ENCODE results near the gene PTPRN.

PTPRN gene

DNA sequence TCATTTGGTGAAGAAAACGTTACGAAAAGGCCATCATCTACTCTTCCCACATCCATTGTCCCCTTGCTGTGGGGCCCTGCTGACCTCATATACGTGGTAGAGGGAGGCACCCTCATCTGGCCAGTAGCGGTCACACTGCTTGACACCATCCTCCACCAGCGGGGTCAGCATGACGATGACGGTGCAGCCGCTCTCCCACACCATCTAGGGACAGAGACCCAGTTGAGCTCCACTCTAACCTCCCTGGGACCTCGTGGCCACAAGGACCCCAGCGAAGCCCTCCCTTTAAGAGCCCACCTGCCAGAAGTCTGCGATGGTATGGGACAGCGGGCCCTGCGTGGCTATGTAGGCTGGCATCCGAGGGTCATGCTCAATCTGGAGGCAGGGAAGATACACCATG is 13.1 kb downstream of the PTPRN start:
- Histone ChIP-seq H3K4me1 (ENCODE audit: control insufficient read depth, insufficient read depth, low read length) (peaks cover 9% of the 10 kb centered on the region), H3K27ac (ENCODE audit: low read length) (no peak overlapping the region), H3K9me3 (ENCODE audit: control insufficient read depth, insufficient read depth, low read length) (no peaks in the 10 kb centered on the region), H3K36me3 (ENCODE audit: control insufficient read depth, insufficient read depth, low read length) (no peaks in the 10 kb centered on the region), H3K27me3 (ENCODE audit: control insufficient read depth, insufficient read depth, low read length) (peaks cover 2% of the 10 kb centered on the region; the same call in 1 of the 2 replicates), H3K4me3 (ENCODE audit: low read length) (no peak overlapping the region)
- WGBS (ENCODE audit: insufficient coverage, insufficient read length) = no CpG with 5 or more reads among the region's 14 CpGs
- no peak for DNase-seq (ENCODE audit: low read depth, low spot score)

DNA sequence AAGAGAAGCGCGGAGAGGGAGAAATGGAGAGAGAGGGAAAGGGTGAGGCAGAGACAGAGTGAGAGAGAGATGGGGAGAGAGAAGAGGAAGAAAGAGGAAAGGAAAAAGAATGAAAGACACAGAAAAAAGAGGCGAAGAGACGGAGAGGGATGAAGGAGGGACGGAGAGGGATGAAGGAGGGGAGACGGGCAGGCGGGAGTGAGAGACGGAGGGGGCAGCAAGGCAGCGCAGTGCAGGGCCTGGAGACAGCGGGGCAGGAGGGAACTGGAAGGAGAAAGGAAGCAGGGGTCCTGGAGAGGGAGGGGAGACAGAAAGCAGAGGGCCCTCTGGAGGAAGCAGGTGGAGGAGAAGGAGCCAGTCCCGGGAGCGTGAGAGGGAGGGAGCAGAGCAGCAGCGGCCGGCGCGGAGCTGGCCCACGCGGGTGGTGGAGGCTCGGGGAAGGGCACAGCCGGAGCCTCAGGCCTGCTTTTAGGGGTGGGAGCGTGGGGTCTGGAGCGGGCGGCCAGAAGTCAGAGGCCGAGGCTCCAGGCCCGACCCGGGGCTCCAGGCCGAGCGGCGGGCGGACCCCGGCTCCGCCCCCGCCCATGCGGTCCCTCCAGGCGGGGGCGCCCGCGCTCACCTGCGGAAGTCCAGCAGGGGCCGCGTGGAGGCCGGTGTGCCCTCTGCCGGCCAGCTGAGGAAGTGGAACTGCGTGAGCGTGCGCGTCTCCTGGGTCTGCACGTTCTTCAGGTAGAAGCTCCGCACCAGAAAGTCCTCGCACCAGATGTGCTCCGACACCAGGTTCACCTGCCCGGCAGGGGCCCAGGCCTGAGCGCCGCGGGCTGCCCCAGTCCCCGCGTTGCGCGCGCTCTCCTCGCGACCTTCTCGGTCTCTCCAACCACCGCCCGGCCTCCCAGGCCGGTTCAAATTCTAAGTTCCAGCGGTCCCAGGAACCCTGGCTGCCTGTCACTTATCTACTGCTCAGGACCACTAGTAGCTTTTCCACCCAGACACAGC is 14.5 kb downstream of the PTPRN start:
- Histone ChIP-seq H3K27me3 (ENCODE audit: control insufficient read depth, insufficient read depth, low read length) (peaks cover 2% of the 10 kb centered on the region; the same call in 1 of the 2 replicates), H3K27ac (ENCODE audit: low read length) (no peak overlapping the region), H3K9me3 (ENCODE audit: control insufficient read depth, insufficient read depth, low read length) (no peaks in the 10 kb centered on the region), H3K4me3 (ENCODE audit: low read length) (peak overlapping the region; percentile 72; the same call in 1 of the 2 replicates), H3K36me3 (ENCODE audit: control insufficient read depth, insufficient read depth, low read length) (no peaks in the 10 kb centered on the region; the same call in 1 of the 2 replicates), H3K4me1 (ENCODE audit: control insufficient read depth, insufficient read depth, low read length) (peaks cover 8% of the 10 kb centered on the region)
- DNase-seq (ENCODE audit: low read depth, low spot score) = peak; percentile 94
- WGBS (ENCODE audit: insufficient coverage, insufficient read length) = no CpG with 5 or more reads among the region's 67 CpGs

DNA sequence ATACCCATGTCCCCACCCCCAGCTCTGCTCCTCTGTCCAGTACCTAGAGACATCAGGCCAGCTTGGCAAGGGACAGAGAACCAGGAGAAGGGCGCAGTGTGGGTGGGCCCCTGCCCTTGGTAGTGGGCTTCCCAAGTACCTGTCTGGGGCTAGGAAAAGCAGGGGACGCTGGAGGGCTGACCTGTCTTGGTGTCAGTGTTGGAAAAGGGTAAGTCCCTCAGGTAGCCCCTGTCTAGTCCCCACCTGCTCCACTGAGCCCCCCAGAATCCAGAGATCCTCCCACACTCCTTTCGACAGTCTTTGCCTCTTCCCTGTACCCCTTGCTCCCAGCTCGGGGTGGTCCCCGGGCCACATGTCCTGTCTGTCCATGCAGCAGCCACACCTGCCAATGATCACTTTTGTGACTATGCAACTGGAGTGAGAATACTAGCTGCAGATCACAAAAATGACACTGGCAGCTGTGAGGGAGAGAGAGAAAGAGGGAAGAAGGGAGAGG is 15.4 kb downstream of the PTPRN start:
- H3K36me3 ChIP-seq (ENCODE audit: control insufficient read depth, insufficient read depth, low read length) = no peaks in the 10 kb centered on the region; the same call in 1 of the 2 replicates
- H3K4me1 ChIP-seq (ENCODE audit: control insufficient read depth, insufficient read depth, low read length) = peaks cover 4% of the 10 kb centered on the region; the same call in 1 of the 2 replicates
- WGBS (ENCODE audit: insufficient coverage, insufficient read length) = no CpG with 5 or more reads among the region's 5 CpGs
- no peak overlapping the region for H3K27ac ChIP-seq (ENCODE audit: low read length)
- H3K4me3 ChIP-seq (ENCODE audit: low read length) = no peak overlapping the region
- H3K9me3 ChIP-seq (ENCODE audit: control insufficient read depth, insufficient read depth, low read length) = no peaks in the 10 kb centered on the region
- H3K27me3 ChIP-seq (ENCODE audit: control insufficient read depth, insufficient read depth, low read length) = peaks cover 2% of the 10 kb centered on the region; the same call in 1 of the 2 replicates
- DNase-seq (ENCODE audit: low read depth, low spot score) = no peak

DNA sequence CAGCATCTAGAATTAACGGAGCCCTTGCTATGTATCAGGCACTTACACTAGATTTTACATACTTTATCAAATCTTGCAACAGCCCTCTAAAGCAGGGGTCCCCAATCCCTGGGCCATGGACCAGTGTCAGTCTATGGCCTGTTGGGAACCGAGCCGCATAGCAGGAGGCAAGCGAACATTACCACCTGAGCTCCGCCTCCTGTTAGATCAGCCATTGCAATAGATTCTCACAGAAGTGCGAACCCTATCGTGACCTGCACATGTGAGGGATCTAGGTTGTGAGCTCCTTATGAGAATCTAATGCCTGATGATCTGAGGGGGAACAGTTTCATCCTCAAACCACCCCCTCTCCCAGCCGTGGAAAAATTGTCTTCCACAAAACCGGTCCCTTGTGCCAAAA is 16.6 kb downstream of the PTPRN start:
- WGBS (ENCODE audit: insufficient coverage, insufficient read length) = no CpG with 5 or more reads among the region's 9 CpGs
- no peaks in the 10 kb centered on the region for H3K9me3 ChIP-seq (ENCODE audit: control insufficient read depth, insufficient read depth, low read length)
- DNase-seq (ENCODE audit: low read depth, low spot score) = no peak
- peaks cover 2% of the 10 kb centered on the region; the same call in 1 of the 2 replicates for H3K27me3 ChIP-seq (ENCODE audit: control insufficient read depth, insufficient read depth, low read length)
- H3K36me3 ChIP-seq (ENCODE audit: control insufficient read depth, insufficient read depth, low read length) = no peaks in the 10 kb centered on the region; the same call in 1 of the 2 replicates
- H3K27ac ChIP-seq (ENCODE audit: low read length) = no peak overlapping the region
- H3K4me3 ChIP-seq (ENCODE audit: low read length) = no peak overlapping the region
- H3K4me1 ChIP-seq (ENCODE audit: control insufficient read depth, insufficient read depth, low read length) = peaks cover 3% of the 10 kb centered on the region; the same call in 1 of the 2 replicates

DNA sequence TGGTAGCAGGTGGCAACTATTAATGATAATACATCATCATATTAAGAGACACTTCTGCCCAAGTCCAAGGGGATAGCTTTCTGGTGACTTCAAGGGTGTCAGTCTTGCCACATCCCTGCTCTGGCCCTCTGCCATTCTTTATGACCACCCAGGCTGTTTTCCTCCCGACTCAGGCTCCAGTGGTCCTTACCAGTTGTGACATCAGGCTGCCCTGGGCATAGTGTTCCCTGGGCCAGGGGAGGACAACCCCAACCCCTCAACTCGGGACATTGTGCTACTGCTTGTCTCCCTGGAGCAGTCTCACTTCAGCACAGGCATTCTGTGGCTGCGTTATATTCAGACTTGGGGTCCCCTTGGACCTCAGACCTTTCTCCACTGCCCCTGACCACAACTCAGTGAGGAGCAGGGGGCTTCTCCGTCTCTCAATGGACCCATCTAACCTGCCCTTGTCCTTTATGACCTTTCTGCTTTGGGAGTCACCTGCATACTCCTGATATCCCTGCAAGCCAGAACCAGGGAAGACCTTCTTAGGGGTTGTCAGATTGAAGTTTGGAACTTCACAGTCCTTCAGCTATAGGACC is 17.2 kb downstream of the PTPRN start:
- no peak overlapping the region for H3K27ac ChIP-seq (ENCODE audit: low read length)
- no CpG with 5 or more reads among the region's 4 CpGs for WGBS (ENCODE audit: insufficient coverage, insufficient read length)

DNA sequence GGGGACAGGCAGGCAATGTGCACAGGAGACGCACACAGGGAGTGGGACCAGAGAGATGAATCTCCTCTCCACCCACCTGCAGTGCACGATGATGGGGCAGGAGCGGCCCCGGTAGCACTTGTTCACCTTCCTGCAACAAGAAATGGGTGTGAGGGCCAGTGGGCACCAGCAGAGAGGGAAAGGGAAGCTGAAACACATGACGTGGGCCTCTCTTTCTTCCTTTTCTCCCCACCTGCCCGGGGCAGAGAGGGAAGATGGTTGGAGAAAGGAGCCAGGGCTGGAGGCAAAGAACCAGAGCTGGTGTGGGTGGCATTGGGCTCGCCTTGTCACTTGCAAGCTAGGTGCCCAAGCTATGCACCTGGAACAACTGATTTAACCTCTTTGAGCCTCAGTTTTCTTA is 17.8 kb downstream of the PTPRN start:
- peaks cover 8% of the 10 kb centered on the region; the same call in 1 of the 2 replicates for H3K4me1 ChIP-seq (ENCODE audit: control insufficient read depth, insufficient read depth, low read length)
- no peaks in the 10 kb centered on the region; the same call in 1 of the 2 replicates for H3K36me3 ChIP-seq (ENCODE audit: control insufficient read depth, insufficient read depth, low read length)
- no peak overlapping the region for H3K27ac ChIP-seq (ENCODE audit: low read length)
- H3K9me3 ChIP-seq (ENCODE audit: control insufficient read depth, insufficient read depth, low read length) = no peaks in the 10 kb centered on the region
- DNase-seq (ENCODE audit: low read depth, low spot score) = no peak
- whole genome bisulfite sequencing (ENCODE audit: insufficient coverage, insufficient read length) = no CpG with 5 or more reads among the region's 7 CpGs
- peaks cover 2% of the 10 kb centered on the region; the same call in 1 of the 2 replicates for H3K27me3 ChIP-seq (ENCODE audit: control insufficient read depth, insufficient read depth, low read length)
- H3K4me3 ChIP-seq (ENCODE audit: low read length) = no peak overlapping the region

More for the DNA sequence above, 17.2 kb downstream of the PTPRN start:
- Histone ChIP-seq H3K27me3 (ENCODE audit: control insufficient read depth, insufficient read depth, low read length) (peaks cover 2% of the 10 kb centered on the region; the same call in 1 of the 2 replicates), H3K4me1 (ENCODE audit: control insufficient read depth, insufficient read depth, low read length) (peaks cover 3% of the 10 kb centered on the region; the same call in 1 of the 2 replicates), H3K4me3 (ENCODE audit: low read length) (no peak overlapping the region), H3K9me3 (ENCODE audit: control insufficient read depth, insufficient read depth, low read length) (no peaks in the 10 kb centered on the region), H3K36me3 (ENCODE audit: control insufficient read depth, insufficient read depth, low read length) (no peaks in the 10 kb centered on the region; the same call in 1 of the 2 replicates)
- no peak for DNase-seq (ENCODE audit: low read depth, low spot score)

DNA sequence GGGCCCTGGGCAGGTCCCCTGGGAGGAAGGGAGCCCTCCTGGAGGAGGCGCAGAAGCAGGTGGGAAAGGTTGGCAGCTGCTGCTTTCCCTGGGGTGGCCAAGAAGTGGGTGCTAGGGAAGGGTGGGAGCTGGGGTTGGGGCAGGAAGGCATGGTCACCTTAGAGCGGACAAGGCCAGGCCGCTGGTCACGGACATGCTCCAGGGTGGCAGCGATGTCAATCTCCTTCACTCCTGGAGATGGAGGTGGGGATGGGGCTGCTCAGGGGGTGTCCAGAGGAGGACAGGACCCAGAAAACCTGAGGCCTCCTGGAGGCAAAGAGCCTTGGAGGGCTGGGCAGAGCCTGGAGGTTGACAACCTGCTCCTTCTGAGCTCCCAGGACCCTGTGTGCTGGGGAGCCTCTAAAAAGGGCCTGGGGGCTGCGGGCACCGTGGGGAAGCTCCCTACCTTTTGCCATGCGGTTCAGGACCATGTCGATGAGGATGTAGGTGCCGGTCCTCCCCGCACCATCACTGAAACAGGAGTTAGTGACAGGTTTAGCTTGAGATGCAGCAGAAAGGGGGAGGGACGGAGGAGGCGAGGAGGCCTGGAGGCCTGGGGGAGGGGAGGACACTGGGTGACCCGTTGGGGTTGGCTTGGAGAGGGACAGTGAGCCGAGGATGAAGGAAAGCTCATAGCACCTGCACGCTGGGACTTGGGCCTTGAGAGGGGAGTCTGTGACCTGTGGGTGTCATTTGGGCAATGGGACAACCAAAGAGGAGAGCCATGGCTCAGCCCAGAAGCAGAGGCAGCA is 18.6 kb downstream of the PTPRN start:
- Histone ChIP-seq H3K27ac (ENCODE audit: low read length) (no peak overlapping the region), H3K36me3 (ENCODE audit: control insufficient read depth, insufficient read depth, low read length) (no peaks in the 10 kb centered on the region; the same call in 1 of the 2 replicates), H3K4me1 (ENCODE audit: control insufficient read depth, insufficient read depth, low read length) (peaks cover 11% of the 10 kb centered on the region), H3K27me3 (ENCODE audit: control insufficient read depth, insufficient read depth, low read length) (peaks cover 2% of the 10 kb centered on the region; the same call in 1 of the 2 replicates), H3K4me3 (ENCODE audit: low read length) (no peak overlapping the region), H3K9me3 (ENCODE audit: control insufficient read depth, insufficient read depth, low read length) (no peaks in the 10 kb centered on the region)
- no peak for DNase-seq (ENCODE audit: low read depth, low spot score)
- WGBS (ENCODE audit: insufficient coverage, insufficient read length) = no CpG with 5 or more reads among the region's 16 CpGs

DNA sequence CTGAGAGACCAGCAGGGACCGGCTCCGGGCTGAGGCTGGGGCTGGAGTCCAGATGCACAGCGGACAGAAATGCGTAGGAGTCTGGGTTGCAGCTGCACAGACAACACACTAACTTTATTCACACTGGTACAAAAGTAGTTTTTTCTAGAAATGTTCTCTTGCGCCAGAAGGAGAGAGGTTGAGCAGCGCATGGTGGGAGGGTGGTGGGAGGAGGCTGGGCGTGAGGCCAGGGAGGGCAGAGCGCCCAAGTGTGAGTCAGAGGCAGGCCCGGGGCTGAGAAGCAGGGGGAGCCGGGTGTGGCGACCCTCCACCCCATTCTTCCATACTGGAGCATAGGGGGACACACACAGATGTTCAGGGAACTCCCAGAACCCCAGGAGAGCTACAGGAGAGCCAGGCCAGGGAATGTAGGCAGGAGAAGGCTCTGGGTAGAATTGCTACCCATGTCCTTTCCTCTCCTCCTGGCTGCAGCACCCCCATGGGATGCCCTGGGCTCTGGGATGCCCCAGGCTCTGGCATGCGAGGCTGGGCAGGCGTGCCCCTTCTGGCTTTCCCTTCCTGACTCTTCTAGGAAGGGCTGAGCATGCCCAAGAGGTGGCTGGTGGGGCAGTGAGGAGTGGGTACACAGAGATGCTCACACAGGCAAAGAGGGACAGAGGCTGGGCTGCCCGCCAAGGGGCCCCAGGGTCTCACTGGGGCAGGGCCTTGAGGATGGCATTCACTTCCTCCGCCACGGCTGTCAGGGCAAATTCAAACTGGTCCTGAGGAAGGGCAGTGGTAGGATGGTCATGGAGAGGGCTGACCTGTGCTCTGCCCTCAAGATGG is 19.5 kb downstream of the PTPRN start:
- Histone ChIP-seq H3K9me3 (ENCODE audit: control insufficient read depth, insufficient read depth, low read length) (no peaks in the 10 kb centered on the region), H3K4me3 (ENCODE audit: low read length) (no peak overlapping the region), H3K27ac (ENCODE audit: low read length) (no peak overlapping the region), H3K36me3 (ENCODE audit: control insufficient read depth, insufficient read depth, low read length) (no peaks in the 10 kb centered on the region; the same call in 1 of the 2 replicates), H3K27me3 (ENCODE audit: control insufficient read depth, insufficient read depth, low read length) (no peaks in the 10 kb centered on the region), H3K4me1 (ENCODE audit: control insufficient read depth, insufficient read depth, low read length) (peaks cover 9% of the 10 kb centered on the region; the same call in 1 of the 2 replicates)
- WGBS (ENCODE audit: insufficient coverage, insufficient read length) = no CpG with 5 or more reads among the region's 16 CpGs
- no peak for DNase-seq (ENCODE audit: low read depth, low spot score)

DNA sequence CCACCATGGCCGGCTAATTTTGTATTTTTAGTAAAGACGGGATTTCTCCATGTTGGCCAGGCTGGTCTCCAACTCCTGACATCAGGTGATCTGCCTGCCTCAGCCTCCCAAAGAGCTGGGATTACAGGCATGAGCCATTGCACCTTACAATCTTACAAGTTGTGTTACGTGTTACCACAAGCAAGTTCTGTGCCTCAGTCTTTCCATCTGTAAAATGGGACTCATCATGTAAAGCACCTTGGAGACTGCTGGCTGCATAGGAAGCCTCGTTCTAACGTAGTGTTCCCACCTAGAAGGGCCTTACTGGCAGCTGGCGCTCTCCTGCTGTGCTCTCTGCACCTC is 20.0 kb downstream of the PTPRN start:
- Histone ChIP-seq H3K4me3 (ENCODE audit: low read length) (no peak overlapping the region), H3K27ac (ENCODE audit: low read length) (no peak overlapping the region), H3K9me3 (ENCODE audit: control insufficient read depth, insufficient read depth, low read length) (no peaks in the 10 kb centered on the region), H3K27me3 (ENCODE audit: control insufficient read depth, insufficient read depth, low read length) (no peaks in the 10 kb centered on the region), H3K36me3 (ENCODE audit: control insufficient read depth, insufficient read depth, low read length) (peaks cover 4% of the 10 kb centered on the region), H3K4me1 (ENCODE audit: control insufficient read depth, insufficient read depth, low read length) (peaks cover 9% of the 10 kb centered on the region; the same call in 1 of the 2 replicates)
- WGBS (ENCODE audit: insufficient coverage, insufficient read length) = no CpG with 5 or more reads among the region's 6 CpGs
- no peak for DNase-seq (ENCODE audit: low read depth, low spot score)

All from iPS DF 6.9 (cell line).